H1 (cell line): ENCODE data around the gene TRAF3. TPM values are rescaled to one million over a fixed set of nuclear protein-coding genes. Genes with fewer than 3 reads are reported as not detected.

ENCODE experiments used
- CTCF ChIA-PET: fragments of 300-600 bp; sonication (Branson Sonifier 250); formaldehyde crosslinking; loops from one replicate; lab custom pipeline; 2021; ENCODE audit not compliant: partially characterized antibody; lab: Charles Lee
- POLR2A ChIA-PET: fragments of 300-600 bp; sonication (Branson Sonifier 250); formaldehyde crosslinking; loops from one replicate; lab custom pipeline; 2021; ENCODE audit warnings: inconsistent platforms; ENCODE audit not compliant: partially characterized antibody; lab: Charles Lee
- DNase-seq, 2 experiments: peaks; one replicate each; pipeline versions ENCODE4 v3.0.0 to v3.0.0-alpha.2; 2010 to 2022; ENCODE audit warnings: low spot score in 2 of 2, low read depth in 1 of 2, mixed read lengths in 1 of 2
- FAIRE-seq: peaks from 2 replicates; lab custom pipeline; 2011; peaks lifted over from hg19 to GRCh38; lab: Jason Lieb, UNC
- H2AFZ ChIP-seq: 2 replicates; pipeline ENCODE4 v1.8.1; 2012; ENCODE audit warnings: low read length, inconsistent platforms
- H2AK5ac ChIP-seq: 2 replicates; pipeline ENCODE4 v1.6.1; 2013; ENCODE audit warnings: low read depth, low read length
- H2BK120ac ChIP-seq: replicated peaks from 2 replicates; pipeline ENCODE3; 2013; ENCODE audit warnings: low read depth, low read length, inconsistent platforms
- H2BK12ac ChIP-seq: 2 replicates; pipeline ENCODE4 v1.6.1; 2013; ENCODE audit warnings: low read depth, low read length
- H2BK15ac ChIP-seq: 2 replicates; pipeline ENCODE4 v1.6.1; 2013; ENCODE audit warnings: low read length
- H2BK20ac ChIP-seq: 2 replicates; pipeline ENCODE4 v1.6.1; 2013; ENCODE audit warnings: low read length
- H2BK5ac ChIP-seq: 2 replicates; pipeline ENCODE4 v1.6.1; 2013; ENCODE audit warnings: low read depth, low read length
- H3K14ac ChIP-seq: 2 replicates; pipeline ENCODE4 v1.6.1; 2013; ENCODE audit warnings: inconsistent platforms; ENCODE audit not compliant: insufficient read length
- H3K18ac ChIP-seq: 2 replicates; pipeline ENCODE4 v1.6.1; 2013; ENCODE audit warnings: low read length; ENCODE audit errors: extremely low read depth
- H3K23ac ChIP-seq: 2 replicates; pipeline ENCODE4 v1.6.1; 2013; ENCODE audit warnings: inconsistent platforms; ENCODE audit not compliant: insufficient read length
- H3K23me2 ChIP-seq: 2 replicates; pipeline ENCODE4 v1.6.1; 2013; ENCODE audit warnings: low read depth, low read length
- H3K27ac ChIP-seq: 2 replicates; pipeline ENCODE4 v1.6.1; 2011; ENCODE audit warnings: low read depth, low read length, inconsistent platforms
- H3K27me3 ChIP-seq, 4 experiments: replicated peaks in 1 of 4; 1 replicate in 1 of 4; 2 replicates in 3 of 4; pipeline versions ENCODE4 v1.6.1 to v1.8.1; 2011 to 2013; ENCODE audit warnings: low read length in 3 of 4, mild to moderate bottlenecking in 3 of 4, inconsistent platforms in 2 of 4, mixed read lengths in 2 of 4, moderate library complexity in 1 of 4; ENCODE audit not compliant: control insufficient read depth in 3 of 4, insufficient read depth in 3 of 4; ENCODE audit errors: extremely low read depth in 1 of 4
- H3K36me3 ChIP-seq, 4 experiments: 2 replicates each; pipeline versions ENCODE4 v1.6.1 to v1.8.1; 2011 to 2013; ENCODE audit warnings: mild to moderate bottlenecking in 4 of 4, low read length in 3 of 4, moderate library complexity in 2 of 4, control low read depth in 1 of 4, inconsistent platforms in 1 of 4; ENCODE audit not compliant: insufficient read depth in 4 of 4, control insufficient read depth in 2 of 4
- H3K4ac ChIP-seq: replicated peaks from 2 replicates; pipeline ENCODE3; 2013; ENCODE audit warnings: low read length, low read depth, mixed read lengths, inconsistent platforms; ENCODE audit not compliant: insufficient read length
- H3K4me1 ChIP-seq, 4 experiments: replicated peaks in 1 of 4; 1 replicate in 1 of 4; 2 replicates in 3 of 4; pipeline versions ENCODE4 v1.6.1 to v1.8.1; 2011 to 2013; ENCODE audit warnings: low read length in 3 of 4, inconsistent platforms in 2 of 4, mixed read lengths in 1 of 4; ENCODE audit not compliant: insufficient read depth in 4 of 4, control insufficient read depth in 3 of 4
- H3K4me2 ChIP-seq, 2 experiments: 2 replicates each; pipeline versions ENCODE4 v1.6.1 to v1.8.1; 2011 to 2013; ENCODE audit warnings: low read depth in 2 of 2, low read length in 2 of 2, control low read depth in 1 of 2, inconsistent platforms in 1 of 2, mild to moderate bottlenecking in 1 of 2; ENCODE audit not compliant: insufficient read depth in 1 of 2
- H3K4me3 ChIP-seq, 4 experiments: fragments of 200-600, 300-600 bp in 1 of 4; sonication (generic), shearing (Covaris generic), sonication (Bioruptor Twin) in 1 of 4; 2 replicates each; pipeline versions ENCODE4 v1.5.1 to v1.8.1; 2011 to 2016; ENCODE audit warnings: low read length in 4 of 4, low read depth in 3 of 4, control low read depth in 2 of 4, inconsistent platforms in 2 of 4, mild to moderate bottlenecking in 2 of 4, mixed read lengths in 1 of 4, moderate library complexity in 1 of 4; ENCODE audit not compliant: insufficient read depth in 2 of 4; ENCODE audit errors: extremely low read depth in 1 of 4
- H3K56ac ChIP-seq: replicated peaks from 2 replicates; pipeline ENCODE3; 2013; ENCODE audit warnings: low read depth, mild to moderate bottlenecking, mixed read lengths, low read length, inconsistent platforms; ENCODE audit not compliant: insufficient read length
- H3K79me1 ChIP-seq: 2 replicates; pipeline ENCODE4 v1.6.1; 2013; ENCODE audit warnings: low read depth, low read length, control low read depth
- H3K79me2 ChIP-seq, 2 experiments: 2 replicates each; pipeline versions ENCODE4 v1.6.1 to v1.8.1; 2012 to 2013; ENCODE audit warnings: low read length in 2 of 2, mild to moderate bottlenecking in 2 of 2, inconsistent platforms in 1 of 2; ENCODE audit not compliant: insufficient read depth in 2 of 2, control insufficient read depth in 1 of 2
- H3K9ac ChIP-seq, 4 experiments: replicated peaks in 1 of 4; 1 replicate in 1 of 4; 2 replicates in 3 of 4; pipeline versions ENCODE4 v1.6.1 to v1.8.1; 2011 to 2013; ENCODE audit warnings: low read depth in 3 of 4, low read length in 3 of 4, control low read depth in 2 of 4, mild to moderate bottlenecking in 2 of 4, moderate library complexity in 2 of 4, inconsistent platforms in 1 of 4; ENCODE audit errors: extremely low read depth in 1 of 4
- H3K9me3 ChIP-seq, 2 experiments: 2 replicates each; pipeline versions ENCODE4 v1.6.1 to v1.8.1; 2012 to 2013; ENCODE audit warnings: mild to moderate bottlenecking in 2 of 2, moderate library complexity in 2 of 2, control low read depth in 1 of 2, inconsistent platforms in 1 of 2, low read depth in 1 of 2, low read length in 1 of 2, mixed read lengths in 1 of 2; ENCODE audit not compliant: insufficient read depth in 2 of 2
- H4K20me1 ChIP-seq, 2 experiments: replicated peaks in 1 of 2; 2 replicates each; pipeline versions ENCODE3 to v1.8.1; 2011 to 2013; ENCODE audit warnings: inconsistent platforms in 2 of 2, low read length in 2 of 2, mild to moderate bottlenecking in 1 of 2; ENCODE audit not compliant: insufficient read depth in 2 of 2, control insufficient read depth in 1 of 2
- H4K5ac ChIP-seq: 2 replicates; pipeline ENCODE4 v1.6.1; 2013; ENCODE audit warnings: low read length, low read depth, mixed read lengths, inconsistent platforms; ENCODE audit not compliant: insufficient read length
- H4K8ac ChIP-seq: 2 replicates; pipeline ENCODE4 v1.8.0; 2013; ENCODE audit warnings: mild to moderate bottlenecking, moderate library complexity, low read length, inconsistent platforms; ENCODE audit not compliant: insufficient read depth; ENCODE audit errors: extremely low read depth
- H4K91ac ChIP-seq: replicated peaks from 2 replicates; pipeline ENCODE3; 2013; ENCODE audit warnings: low read length, mixed read lengths, inconsistent platforms; ENCODE audit not compliant: insufficient read length
- POLR2AphosphoS5 ChIP-seq: IDR thresholded peaks from 2 replicates; pipeline ENCODE4 v1.6.1; 2011; ENCODE audit warnings: low read depth, low read length
- TAF7 ChIP-seq: optimal IDR thresholded peaks from 2 replicates; pipeline ENCODE3; 2011; ENCODE audit warnings: low read depth, mild to moderate bottlenecking, inconsistent platforms, low read length, moderate library complexity, borderline replicate concordance
- WGBS, 2 experiments: shearing (Covaris generic) in 1 of 2; methylation state at CpG; one replicate each; pipeline versions ENCODE4 v1.1.6 to v1.1.7; 2013 to 2015; ENCODE audit warnings: low lambda C conversion rate in 2 of 2, mixed read lengths in 2 of 2, inconsistent platforms in 1 of 2, low coverage in 1 of 2, missing lambda C conversion rate in 1 of 2; ENCODE audit not compliant: insufficient replicate concordance in 2 of 2, insufficient coverage in 1 of 2, insufficient read length in 1 of 2; ENCODE audit errors: extremely low coverage in 1 of 2, missing lambda C conversion rate in 1 of 2; 5-methylcytosine and 5-hydroxymethylcytosine counted together
- polyA plus RNA-seq, 7 experiments: library from polyadenylated mRNA; depleted of rRNA in 3 of 7; stranded (reverse) in 5 of 7; unstranded in 2 of 7; fragments of >200 nt in 5 of 7; fragments of 200-250 nt in 2 of 7; gene quantifications; 1 replicate in 5 of 7; 2 replicates in 1 of 7; 4 replicates in 1 of 7; pipeline versions ENCODE4 v1.2.1 to v1.2.3, GENCODE V29; 2011 to 2013; ENCODE audit warnings: missing spikeins in 2 of 7, mixed read lengths in 2 of 7
- total RNA-seq: library from RNA; stranded (reverse); fragmentation: NEBNext Ultra II Directional; extraction: Animal tissue kit (Norgen Biotek cat#: 25700); gene quantifications from 2 replicates; pipeline ENCODE4 v1.2.1, GENCODE V29; 2021

Gene TRAF3
- total and polyA plus RNA-seq, 2 of the 8 experiments (the other 6 are each of a cell fraction or from before 2014, with no cell fraction given), result 5.8 to 12.1 TPM

DNA sequence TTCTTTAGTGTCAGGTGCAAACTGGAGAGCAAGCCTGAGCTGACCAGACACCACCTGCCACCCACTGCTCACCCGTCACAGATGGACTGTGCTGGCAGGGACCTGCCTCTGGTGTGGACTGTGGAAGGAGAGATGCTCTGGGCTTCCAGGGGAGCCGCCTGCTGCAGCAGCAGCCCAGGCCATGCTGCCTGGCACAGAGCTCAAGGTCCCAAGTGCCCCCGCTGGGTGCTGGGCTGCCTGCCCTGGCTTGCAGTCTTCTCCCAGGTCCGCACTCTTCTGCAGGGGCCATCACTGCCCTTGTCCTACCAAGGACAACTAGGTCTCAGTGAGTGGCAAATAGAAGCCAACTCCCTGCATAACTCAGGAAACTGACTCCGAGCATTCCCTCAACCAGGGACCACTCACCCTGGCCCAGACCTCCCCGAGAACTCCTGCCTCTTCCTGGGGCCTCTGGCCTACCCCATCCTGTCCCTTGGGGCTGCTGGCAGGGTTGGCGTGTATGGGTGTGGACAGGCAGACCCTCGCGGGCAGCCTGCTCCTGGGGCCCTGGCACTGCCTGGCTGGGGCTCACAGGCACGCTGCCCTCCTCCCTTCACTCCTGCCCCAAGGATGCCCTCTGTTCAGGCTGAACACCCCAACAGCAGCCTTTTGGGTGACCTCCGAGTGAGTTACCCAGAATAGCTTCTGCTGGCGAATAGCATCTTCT is 154.5 kb downstream of the TRAF3 start:
- CTCF ChIA-PET, result interaction anchor here (0.6 to 1.3 kb wide), 5 partner anchors 12 to 266 kb away, joined by 3 read pairs; no protein-coding TSS in a partner anchor
- H2BK12ac ChIP-seq, result no peak overlapping the region

More for the DNA sequence above, 154.5 kb downstream of the TRAF3 start:
- H3K4ac ChIP-seq, result no peak overlapping the region
- peaks cover 0 to 12% of the 10 kb centered on the region in 2 experiments for H4K20me1 ChIP-seq
- H3K79me1 ChIP-seq, result no peaks in the 10 kb centered on the region
- no peak overlapping the region for H2BK5ac ChIP-seq
- DNase-seq (no peak), FAIRE-seq (no peak)
- H4K8ac ChIP-seq, result no peak overlapping the region
- no peak overlapping the region for H3K4me3 ChIP-seq
- POLR2A ChIA-PET, result interaction anchor here (0.9 kb wide), 3 partner anchors 9 to 22 kb away, joined by 3 to 4 read pairs (median 3); no protein-coding TSS in a partner anchor
- H3K18ac ChIP-seq, result no peak overlapping the region
- H3K14ac ChIP-seq, result no peak overlapping the region
- no peak overlapping the region for H3K27ac ChIP-seq
- TF ChIP-seq TAF7 (no peak), POLR2AphosphoS5 (0 out of 2 replicates have a peak, but pooled peaks have one; percentile 24)
- H3K79me2 ChIP-seq, result no peaks in the 10 kb centered on the region
- no peak overlapping the region for H4K91ac ChIP-seq
- no peak overlapping the region for H2BK15ac ChIP-seq
- no peak overlapping the region for H3K9ac ChIP-seq
- H3K4me1 ChIP-seq, result peaks cover 0 to 22% (median 15%) of the 10 kb centered on the region in 4 experiments; a peak in 6 of 7 replicates
- no peak overlapping the region for H3K56ac ChIP-seq
- H3K4me2 ChIP-seq, result no peak overlapping the region; a peak in 1 of 4 replicates
- H3K27me3 ChIP-seq, result peaks cover 25 to 49% (median 47%) of the 10 kb centered on the region in 4 experiments
- H2AK5ac ChIP-seq, result no peak overlapping the region
- no peak overlapping the region for H2AFZ ChIP-seq
- no peak overlapping the region for H3K23ac ChIP-seq
- peaks cover 0 to 14% (median 4%) of the 10 kb centered on the region in 4 experiments; a peak in 4 of 8 replicates for H3K36me3 ChIP-seq
- H2BK120ac ChIP-seq, result no peak overlapping the region
- no peak overlapping the region for H4K5ac ChIP-seq
- WGBS, 2 experiments, result 85% methylated on average over 12 of the region's 12 CpGs; no CpG with 5 or more reads in 1 of the 2 experiments
- no peak overlapping the region for H2BK20ac ChIP-seq
- H3K23me2 ChIP-seq, result peaks cover 21% of the 10 kb centered on the region; the same call in 1 of the 2 replicates
- H3K9me3 ChIP-seq, result no peaks in the 10 kb centered on the region
